Measurements from ENCODE around the gene OST4. TPM values are rescaled to one million over a fixed set of nuclear protein-coding genes. Genes with fewer than 3 reads are reported as not detected.
A peak's percentile ranks its signal among the peaks of the same experiment; 100 is the strongest.

The OST4 gene
- total RNA-seq, 4 donors from 2014 or later, result 70.8 to 225 (median 199) TPM

GRCh38 chr2:27089111-27089954, 17.9 kb upstream of the OST4 start:
- Histone ChIP-seq H3K9me3 (no peaks in the 10 kb centered on the region), H3K4me1 (peaks cover 25% of the 10 kb centered on the region), H3K27me3 (no peaks in the 10 kb centered on the region), H3K4me3 (no peak overlapping the region), H3K27ac (no peak overlapping the region), H3K36me3 (no peaks in the 10 kb centered on the region)
- WGBS, result 89% methylated on average over 12 of the region's 14 CpGs
- TF ChIP-seq POLR2AphosphoS5 (IDR thresholded peaks at IDR 0.05) (no peak), EP300 (IDR thresholded peaks at IDR 0.05) (no peak), CTCF (IDR thresholded peaks at IDR 0.05) (no peak), POLR2A (IDR thresholded peaks at IDR 0.05) (no peak)
- DNase-seq (ENCODE audit: low spot score in 2 of 2), result no peak

GRCh38 chr2:27088634-27089033, 17.2 kb upstream of the OST4 start:
- Histone ChIP-seq H3K4me3 (no peak overlapping the region), H3K4me1 (peaks cover 31% of the 10 kb centered on the region), H3K9me3 (no peaks in the 10 kb centered on the region), H3K36me3 (no peaks in the 10 kb centered on the region), H3K27ac (no peak overlapping the region), H3K27me3 (no peaks in the 10 kb centered on the region)
- no peak for DNase-seq (ENCODE audit: low spot score in 2 of 2)
- TF ChIP-seq POLR2A (IDR thresholded peaks at IDR 0.05) (no peak), EP300 (IDR thresholded peaks at IDR 0.05) (no peak), CTCF (IDR thresholded peaks at IDR 0.05) (no peak), POLR2AphosphoS5 (IDR thresholded peaks at IDR 0.05) (no peak)
- WGBS, result 97% methylated on average over 6 of the region's 6 CpGs

- Histone ChIP-seq H3K36me3 (no peaks in the 10 kb centered on the region), H3K4me1 (peaks cover 34% of the 10 kb centered on the region), H3K4me3 (no peak overlapping the region), H3K27ac (no peak overlapping the region), H3K27me3 (no peaks in the 10 kb centered on the region), H3K9me3 (no peaks in the 10 kb centered on the region)
- WGBS, result 87% methylated on average over 5 of the region's 5 CpGs
- no peak for DNase-seq (ENCODE audit: low spot score in 2 of 2)
- TF ChIP-seq CTCF (IDR thresholded peaks at IDR 0.05), result no peak
- TF ChIP-seq POLR2AphosphoS5 (IDR thresholded peaks at IDR 0.05), result no peak
- no peak for TF ChIP-seq EP300 (IDR thresholded peaks at IDR 0.05)
- no peak for TF ChIP-seq POLR2A (IDR thresholded peaks at IDR 0.05)
These were observed 16.5 kb upstream of the OST4 start for GRCh38 chr2:27087823-27088410.

- no peaks in the 10 kb centered on the region for H3K36me3 ChIP-seq
- DNase-seq (ENCODE audit: low spot score in 2 of 2), result no peak
- H3K27ac ChIP-seq, result peak within 1 kb of the TSS; percentile 79
- H3K27me3 ChIP-seq, result no peaks in the 10 kb centered on the region
- no peaks in the 10 kb centered on the region for H3K9me3 ChIP-seq
- no peak for TF ChIP-seq POLR2A (IDR thresholded peaks at IDR 0.05)
- no peak for TF ChIP-seq CTCF (IDR thresholded peaks at IDR 0.05)
- no peak for TF ChIP-seq EP300 (IDR thresholded peaks at IDR 0.05)
- no peak for TF ChIP-seq POLR2AphosphoS5 (IDR thresholded peaks at IDR 0.05)
- H3K4me3 ChIP-seq, result peak within 1 kb of the TSS; percentile 73
- peaks cover 38% of the 10 kb centered on the region for H3K4me1 ChIP-seq
- WGBS, result 25% methylated on average over 16 of the region's 54 CpGs
These were observed 15.5 kb upstream of the OST4 start, which contains the start of gene KHK for GRCh38 chr2:27086724-27087593. Gene KHK, plus strand, starts transcription at chr2:27086772. Its CDS starts 488 bp downstream, at chr2:27087260.

Data from suprapubic skin (tissue), 4 donors.